WTC11 (cell line): Measurements from ENCODE around the gene SLC1A4. TPM values are rescaled to one million over a fixed set of nuclear protein-coding genes. Genes with fewer than 3 reads are reported as not detected.

Source experiments
- ATAC-seq: fragments of 200-7000 bp; cut with Tn5 transposase; 2 replicates; pipeline ENCODE4 v1.10.0; 2021; ENCODE audit warnings: mild to moderate bottlenecking, moderate library complexity
- CTCF ChIA-PET: fragments of 300-600 bp; sonication (Branson Sonifier 250); formaldehyde crosslinking; loops from one replicate; lab custom pipeline; 2021; ENCODE audit warnings: antibody characterized with exemption; lab: Charles Lee
- POLR2A ChIA-PET: fragments of 350-600 bp; sonication (Branson Sonifier 250); formaldehyde crosslinking; loops from one replicate; lab custom pipeline; 2021; ENCODE audit warnings: antibody characterized with exemption; lab: Charles Lee
- DNase-seq: peaks from one replicate; pipeline ENCODE4 v3.0.0; 2021; ENCODE audit warnings: low spot score
- H3K27ac Mint-ChIP-seq: 2 replicates; pipeline ENCODE4 v1.8.0; 2021; ENCODE audit warnings: mixed read lengths
- H3K27me3 Mint-ChIP-seq: 2 replicates; pipeline ENCODE4 v1.8.0; 2021; ENCODE audit warnings: low read depth, mild to moderate bottlenecking, moderate library complexity, mixed read lengths
- H3K36me3 Mint-ChIP-seq: 2 replicates; pipeline ENCODE4 v1.8.0; 2021; ENCODE audit warnings: mixed read lengths
- H3K4me1 Mint-ChIP-seq: 2 replicates; pipeline ENCODE4 v1.8.0; 2022; ENCODE audit warnings: mixed read lengths
- H3K4me3 Mint-ChIP-seq: 2 replicates; pipeline ENCODE4 v1.8.0; 2021; ENCODE audit warnings: mild to moderate bottlenecking, moderate library complexity, mixed read lengths
- H3K9me3 Mint-ChIP-seq: 2 replicates; pipeline ENCODE4 v1.8.0; 2021; ENCODE audit warnings: mixed read lengths
- EMX1 ChIP-seq: fragments of 250-450 bp; sonication (Bioruptor Pico); IDR thresholded peaks from 2 replicates; pipeline ENCODE4 v1.8.0; 2021; ENCODE audit warnings: mild to moderate bottlenecking
- JUN ChIP-seq: sonication (generic); formaldehyde crosslinking; IDR thresholded peaks from 2 replicates; pipeline ENCODE4 v1.8.0; 2023; ENCODE audit warnings: mild to moderate bottlenecking, missing genetic modification reagents
- SMAD3 ChIP-seq: sonication (generic); formaldehyde crosslinking; IDR thresholded peaks from 2 replicates; pipeline ENCODE4 v1.8.0; 2022; ENCODE audit warnings: missing genetic modification reagents, mild to moderate bottlenecking, borderline replicate concordance
- TCF7 ChIP-seq: sonication (generic); formaldehyde crosslinking; IDR thresholded peaks from 2 replicates; pipeline ENCODE4 v1.8.0; 2022; ENCODE audit warnings: mild to moderate bottlenecking, low read depth, missing genetic modification reagents, moderate library complexity
- TEAD4 ChIP-seq: sonication (generic); formaldehyde crosslinking; IDR thresholded peaks from 2 replicates; pipeline ENCODE4 v1.8.0; 2022; ENCODE audit warnings: mild to moderate bottlenecking, missing genetic modification reagents
- TP53 ChIP-seq: sonication (generic); formaldehyde crosslinking; IDR thresholded peaks from 2 replicates; pipeline ENCODE4 v1.8.1; 2023; ENCODE audit warnings: mild to moderate bottlenecking, missing genetic modification reagents
- ZNF138 ChIP-seq: sonication (generic); formaldehyde crosslinking; conservative IDR thresholded peaks from 2 replicates; pipeline ENCODE4 v1.8.1; 2022; ENCODE audit warnings: mild to moderate bottlenecking, moderate library complexity, missing genetic modification reagents
- total RNA-seq: library from RNA; stranded (reverse); gene quantifications from 3 replicates; pipeline ENCODE4 v1.2.3, GENCODE V29; 2021
- TF ChIP-seq, protein P1 (sequence below): sonication (generic); formaldehyde crosslinking; IDR thresholded peaks from 2 replicates; pipeline ENCODE4 v1.8.1; 2023; ENCODE audit warnings: mild to moderate bottlenecking, missing genetic modification reagents, borderline replicate concordance
- TF ChIP-seq, protein P2 (sequence below): fragments of 250-450 bp; sonication (Bioruptor Pico); IDR thresholded peaks from 2 replicates; pipeline ENCODE4 v1.9.0; 2021; ENCODE audit warnings: moderate library complexity, mild to moderate bottlenecking, inconsistent platforms, borderline replicate concordance
- TF ChIP-seq, protein P3 (sequence below): sonication (generic); formaldehyde crosslinking; IDR thresholded peaks from 2 replicates; pipeline ENCODE4 v1.8.0; 2022; ENCODE audit warnings: mild to moderate bottlenecking, missing genetic modification reagents
- TF ChIP-seq, protein P4 (sequence below): sonication (generic); formaldehyde crosslinking; IDR thresholded peaks from 2 replicates; pipeline ENCODE4 v1.8.0; 2023; ENCODE audit warnings: missing genetic modification reagents, mild to moderate bottlenecking, borderline replicate concordance
- TF ChIP-seq, protein P5 (sequence below): sonication (generic); formaldehyde crosslinking; IDR thresholded peaks from 2 replicates; pipeline ENCODE4 v1.8.1; 2022; ENCODE audit warnings: low read depth, mild to moderate bottlenecking, moderate library complexity, missing genetic modification reagents, borderline replicate concordance
- TF ChIP-seq, protein P6 (sequence below): sonication (generic); formaldehyde crosslinking; IDR thresholded peaks from 2 replicates; pipeline ENCODE4 v1.8.1; 2023; ENCODE audit warnings: mild to moderate bottlenecking, missing genetic modification reagents, moderate library complexity
- TF ChIP-seq, protein P7 (sequence below): sonication (generic); formaldehyde crosslinking; IDR thresholded peaks from 2 replicates; pipeline ENCODE4 v1.8.0; 2023; ENCODE audit warnings: mild to moderate bottlenecking, missing genetic modification reagents
- TF ChIP-seq, protein P8 (sequence below): sonication (generic); formaldehyde crosslinking; IDR thresholded peaks from 2 replicates; pipeline ENCODE4 v1.8.1; 2022; ENCODE audit warnings: mild to moderate bottlenecking, missing genetic modification reagents, moderate library complexity, borderline replicate concordance

Gene SLC1A4
- total RNA-seq, 1 experiment from 2014 or later: 1.6 TPM

DNA sequence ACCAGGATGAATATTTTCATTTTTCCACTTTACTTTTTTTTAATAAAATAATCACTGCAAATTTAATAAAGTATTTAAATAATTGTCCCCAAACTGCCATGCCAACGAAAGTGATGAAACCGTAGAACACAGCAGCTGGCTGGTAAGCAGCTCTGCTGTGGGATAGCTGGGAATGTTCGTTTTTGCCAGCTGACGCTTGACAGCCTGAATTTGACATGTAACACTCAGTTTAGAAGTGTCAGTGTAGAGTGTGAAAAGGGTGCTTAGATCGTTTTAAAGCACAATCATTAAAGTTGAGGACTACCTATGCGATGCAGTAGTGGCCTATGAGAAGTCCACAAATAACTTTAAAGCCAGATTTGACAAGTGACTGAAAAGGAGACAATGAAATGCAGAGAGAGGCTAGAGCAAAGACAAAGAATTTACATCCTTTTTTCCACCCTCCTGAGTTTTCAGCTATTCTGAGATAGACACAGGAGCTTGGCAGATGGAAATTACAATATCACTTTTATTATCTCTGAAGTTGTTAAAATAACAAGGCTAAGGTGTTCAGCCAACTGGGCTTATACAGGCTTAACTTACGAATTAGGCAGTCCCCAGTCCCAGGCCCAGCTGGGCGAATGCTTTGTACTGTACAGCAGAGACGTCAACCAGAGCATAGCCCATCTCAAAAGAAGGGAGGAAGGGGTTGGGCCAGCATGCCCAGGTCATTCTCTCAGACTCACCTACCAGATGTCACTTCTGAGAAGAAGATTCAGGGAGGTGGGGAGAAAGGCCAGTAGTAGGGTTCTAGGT lies 31.9 kb upstream of the SLC1A4 start:
- no peak for ATAC-seq
- DNase-seq: no peak
- peaks cover 9% of the 10 kb centered on the region for H3K9me3 Mint-ChIP-seq
- TF ChIP-seq, protein P1, sequence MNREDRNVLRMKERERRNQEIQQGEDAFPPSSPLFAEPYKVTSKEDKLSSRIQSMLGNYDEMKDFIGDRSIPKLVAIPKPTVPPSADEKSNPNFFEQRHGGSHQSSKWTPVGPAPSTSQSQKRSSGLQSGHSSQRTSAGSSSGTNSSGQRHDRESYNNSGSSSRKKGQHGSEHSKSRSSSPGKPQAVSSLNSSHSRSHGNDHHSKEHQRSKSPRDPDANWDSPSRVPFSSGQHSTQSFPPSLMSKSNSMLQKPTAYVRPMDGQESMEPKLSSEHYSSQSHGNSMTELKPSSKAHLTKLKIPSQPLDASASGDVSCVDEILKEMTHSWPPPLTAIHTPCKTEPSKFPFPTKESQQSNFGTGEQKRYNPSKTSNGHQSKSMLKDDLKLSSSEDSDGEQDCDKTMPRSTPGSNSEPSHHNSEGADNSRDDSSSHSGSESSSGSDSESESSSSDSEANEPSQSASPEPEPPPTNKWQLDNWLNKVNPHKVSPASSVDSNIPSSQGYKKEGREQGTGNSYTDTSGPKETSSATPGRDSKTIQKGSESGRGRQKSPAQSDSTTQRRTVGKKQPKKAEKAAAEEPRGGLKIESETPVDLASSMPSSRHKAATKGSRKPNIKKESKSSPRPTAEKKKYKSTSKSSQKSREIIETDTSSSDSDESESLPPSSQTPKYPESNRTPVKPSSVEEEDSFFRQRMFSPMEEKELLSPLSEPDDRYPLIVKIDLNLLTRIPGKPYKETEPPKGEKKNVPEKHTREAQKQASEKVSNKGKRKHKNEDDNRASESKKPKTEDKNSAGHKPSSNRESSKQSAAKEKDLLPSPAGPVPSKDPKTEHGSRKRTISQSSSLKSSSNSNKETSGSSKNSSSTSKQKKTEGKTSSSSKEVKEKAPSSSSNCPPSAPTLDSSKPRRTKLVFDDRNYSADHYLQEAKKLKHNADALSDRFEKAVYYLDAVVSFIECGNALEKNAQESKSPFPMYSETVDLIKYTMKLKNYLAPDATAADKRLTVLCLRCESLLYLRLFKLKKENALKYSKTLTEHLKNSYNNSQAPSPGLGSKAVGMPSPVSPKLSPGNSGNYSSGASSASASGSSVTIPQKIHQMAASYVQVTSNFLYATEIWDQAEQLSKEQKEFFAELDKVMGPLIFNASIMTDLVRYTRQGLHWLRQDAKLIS (CRISPR knock-in tag): no peak
- no peak overlapping the region for H3K27ac Mint-ChIP-seq
- H3K4me3 Mint-ChIP-seq: no peak overlapping the region
- H3K4me1 Mint-ChIP-seq: no peaks in the 10 kb centered on the region
- no peaks in the 10 kb centered on the region for H3K27me3 Mint-ChIP-seq
- CTCF ChIA-PET: no interaction called here
- POLR2A ChIA-PET: no interaction called here
- peaks cover 10% of the 10 kb centered on the region for H3K36me3 Mint-ChIP-seq

DNA sequence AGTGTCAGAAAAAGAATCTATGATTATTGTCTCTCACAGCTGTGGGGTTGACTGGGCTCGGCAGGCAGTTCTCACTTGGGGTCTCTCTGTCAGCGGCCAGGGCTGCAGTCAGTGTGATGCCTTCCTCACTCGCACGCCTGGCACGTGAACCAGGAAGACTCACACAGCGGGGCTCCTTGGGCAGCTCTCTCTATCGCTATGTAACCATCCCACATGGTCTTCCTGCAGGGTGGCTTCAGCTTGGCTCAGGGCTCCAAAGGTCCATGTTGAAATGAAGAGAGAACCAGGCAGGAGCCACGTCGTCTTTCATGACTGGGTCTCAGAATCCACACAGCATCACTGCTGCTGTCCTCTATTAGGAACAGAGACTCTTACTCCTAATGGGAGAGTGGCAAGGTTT lies 30.6 kb upstream of the SLC1A4 start:
- Mint-ChIP-seq H3K36me3 (peaks cover 10% of the 10 kb centered on the region), H3K9me3 (peaks cover 9% of the 10 kb centered on the region), H3K27ac (no peak overlapping the region)

More for the DNA sequence above, 30.6 kb upstream of the SLC1A4 start:
- no peaks in the 10 kb centered on the region for H3K4me1 Mint-ChIP-seq
- no peak for TF ChIP-seq TP53 (CRISPR knock-in tag)
- TF ChIP-seq, protein P2, sequence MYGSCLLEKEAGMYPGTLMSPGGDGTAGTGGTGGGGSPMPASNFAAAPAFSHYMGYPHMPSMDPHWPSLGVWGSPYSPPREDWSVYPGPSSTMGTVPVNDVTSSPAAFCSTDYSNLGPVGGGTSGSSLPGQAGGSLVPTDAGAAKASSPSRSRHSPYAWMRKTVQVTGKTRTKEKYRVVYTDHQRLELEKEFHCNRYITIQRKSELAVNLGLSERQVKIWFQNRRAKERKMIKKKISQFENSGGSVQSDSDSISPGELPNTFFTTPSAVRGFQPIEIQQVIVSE (CRISPR knock-in tag): no peak
- TF ChIP-seq, protein P3, sequence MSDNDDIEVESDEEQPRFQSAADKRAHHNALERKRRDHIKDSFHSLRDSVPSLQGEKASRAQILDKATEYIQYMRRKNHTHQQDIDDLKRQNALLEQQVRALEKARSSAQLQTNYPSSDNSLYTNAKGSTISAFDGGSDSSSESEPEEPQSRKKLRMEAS (CRISPR knock-in tag): no peak
- no peak for TF ChIP-seq SMAD3
- TF ChIP-seq ZNF138 (CRISPR knock-in tag): no peak
- TF ChIP-seq TEAD4 (CRISPR knock-in tag): no peak
- TF ChIP-seq, protein P4, sequence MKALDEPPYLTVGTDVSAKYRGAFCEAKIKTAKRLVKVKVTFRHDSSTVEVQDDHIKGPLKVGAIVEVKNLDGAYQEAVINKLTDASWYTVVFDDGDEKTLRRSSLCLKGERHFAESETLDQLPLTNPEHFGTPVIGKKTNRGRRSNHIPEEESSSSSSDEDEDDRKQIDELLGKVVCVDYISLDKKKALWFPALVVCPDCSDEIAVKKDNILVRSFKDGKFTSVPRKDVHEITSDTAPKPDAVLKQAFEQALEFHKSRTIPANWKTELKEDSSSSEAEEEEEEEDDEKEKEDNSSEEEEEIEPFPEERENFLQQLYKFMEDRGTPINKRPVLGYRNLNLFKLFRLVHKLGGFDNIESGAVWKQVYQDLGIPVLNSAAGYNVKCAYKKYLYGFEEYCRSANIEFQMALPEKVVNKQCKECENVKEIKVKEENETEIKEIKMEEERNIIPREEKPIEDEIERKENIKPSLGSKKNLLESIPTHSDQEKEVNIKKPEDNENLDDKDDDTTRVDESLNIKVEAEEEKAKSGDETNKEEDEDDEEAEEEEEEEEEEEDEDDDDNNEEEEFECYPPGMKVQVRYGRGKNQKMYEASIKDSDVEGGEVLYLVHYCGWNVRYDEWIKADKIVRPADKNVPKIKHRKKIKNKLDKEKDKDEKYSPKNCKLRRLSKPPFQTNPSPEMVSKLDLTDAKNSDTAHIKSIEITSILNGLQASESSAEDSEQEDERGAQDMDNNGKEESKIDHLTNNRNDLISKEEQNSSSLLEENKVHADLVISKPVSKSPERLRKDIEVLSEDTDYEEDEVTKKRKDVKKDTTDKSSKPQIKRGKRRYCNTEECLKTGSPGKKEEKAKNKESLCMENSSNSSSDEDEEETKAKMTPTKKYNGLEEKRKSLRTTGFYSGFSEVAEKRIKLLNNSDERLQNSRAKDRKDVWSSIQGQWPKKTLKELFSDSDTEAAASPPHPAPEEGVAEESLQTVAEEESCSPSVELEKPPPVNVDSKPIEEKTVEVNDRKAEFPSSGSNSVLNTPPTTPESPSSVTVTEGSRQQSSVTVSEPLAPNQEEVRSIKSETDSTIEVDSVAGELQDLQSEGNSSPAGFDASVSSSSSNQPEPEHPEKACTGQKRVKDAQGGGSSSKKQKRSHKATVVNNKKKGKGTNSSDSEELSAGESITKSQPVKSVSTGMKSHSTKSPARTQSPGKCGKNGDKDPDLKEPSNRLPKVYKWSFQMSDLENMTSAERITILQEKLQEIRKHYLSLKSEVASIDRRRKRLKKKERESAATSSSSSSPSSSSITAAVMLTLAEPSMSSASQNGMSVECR (CRISPR knock-in tag): no peak
- TF ChIP-seq, protein P5, sequence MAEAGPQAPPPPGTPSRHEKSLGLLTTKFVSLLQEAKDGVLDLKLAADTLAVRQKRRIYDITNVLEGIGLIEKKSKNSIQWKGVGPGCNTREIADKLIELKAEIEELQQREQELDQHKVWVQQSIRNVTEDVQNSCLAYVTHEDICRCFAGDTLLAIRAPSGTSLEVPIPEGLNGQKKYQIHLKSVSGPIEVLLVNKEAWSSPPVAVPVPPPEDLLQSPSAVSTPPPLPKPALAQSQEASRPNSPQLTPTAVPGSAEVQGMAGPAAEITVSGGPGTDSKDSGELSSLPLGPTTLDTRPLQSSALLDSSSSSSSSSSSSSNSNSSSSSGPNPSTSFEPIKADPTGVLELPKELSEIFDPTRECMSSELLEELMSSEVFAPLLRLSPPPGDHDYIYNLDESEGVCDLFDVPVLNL (CRISPR knock-in tag): no peak
- TF ChIP-seq JUN (CRISPR knock-in tag): no peak
- TF ChIP-seq, protein P6, sequence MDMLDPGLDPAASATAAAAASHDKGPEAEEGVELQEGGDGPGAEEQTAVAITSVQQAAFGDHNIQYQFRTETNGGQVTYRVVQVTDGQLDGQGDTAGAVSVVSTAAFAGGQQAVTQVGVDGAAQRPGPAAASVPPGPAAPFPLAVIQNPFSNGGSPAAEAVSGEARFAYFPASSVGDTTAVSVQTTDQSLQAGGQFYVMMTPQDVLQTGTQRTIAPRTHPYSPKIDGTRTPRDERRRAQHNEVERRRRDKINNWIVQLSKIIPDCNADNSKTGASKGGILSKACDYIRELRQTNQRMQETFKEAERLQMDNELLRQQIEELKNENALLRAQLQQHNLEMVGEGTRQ: no peak
- TF ChIP-seq, protein P7, sequence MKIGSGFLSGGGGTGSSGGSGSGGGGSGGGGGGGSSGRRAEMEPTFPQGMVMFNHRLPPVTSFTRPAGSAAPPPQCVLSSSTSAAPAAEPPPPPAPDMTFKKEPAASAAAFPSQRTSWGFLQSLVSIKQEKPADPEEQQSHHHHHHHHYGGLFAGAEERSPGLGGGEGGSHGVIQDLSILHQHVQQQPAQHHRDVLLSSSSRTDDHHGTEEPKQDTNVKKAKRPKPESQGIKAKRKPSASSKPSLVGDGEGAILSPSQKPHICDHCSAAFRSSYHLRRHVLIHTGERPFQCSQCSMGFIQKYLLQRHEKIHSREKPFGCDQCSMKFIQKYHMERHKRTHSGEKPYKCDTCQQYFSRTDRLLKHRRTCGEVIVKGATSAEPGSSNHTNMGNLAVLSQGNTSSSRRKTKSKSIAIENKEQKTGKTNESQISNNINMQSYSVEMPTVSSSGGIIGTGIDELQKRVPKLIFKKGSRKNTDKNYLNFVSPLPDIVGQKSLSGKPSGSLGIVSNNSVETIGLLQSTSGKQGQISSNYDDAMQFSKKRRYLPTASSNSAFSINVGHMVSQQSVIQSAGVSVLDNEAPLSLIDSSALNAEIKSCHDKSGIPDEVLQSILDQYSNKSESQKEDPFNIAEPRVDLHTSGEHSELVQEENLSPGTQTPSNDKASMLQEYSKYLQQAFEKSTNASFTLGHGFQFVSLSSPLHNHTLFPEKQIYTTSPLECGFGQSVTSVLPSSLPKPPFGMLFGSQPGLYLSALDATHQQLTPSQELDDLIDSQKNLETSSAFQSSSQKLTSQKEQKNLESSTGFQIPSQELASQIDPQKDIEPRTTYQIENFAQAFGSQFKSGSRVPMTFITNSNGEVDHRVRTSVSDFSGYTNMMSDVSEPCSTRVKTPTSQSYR (CRISPR knock-in tag): no peak
- no peak for TF ChIP-seq TCF7 (CRISPR knock-in tag)
- TF ChIP-seq EMX1: no peak
- TF ChIP-seq, protein P8, sequence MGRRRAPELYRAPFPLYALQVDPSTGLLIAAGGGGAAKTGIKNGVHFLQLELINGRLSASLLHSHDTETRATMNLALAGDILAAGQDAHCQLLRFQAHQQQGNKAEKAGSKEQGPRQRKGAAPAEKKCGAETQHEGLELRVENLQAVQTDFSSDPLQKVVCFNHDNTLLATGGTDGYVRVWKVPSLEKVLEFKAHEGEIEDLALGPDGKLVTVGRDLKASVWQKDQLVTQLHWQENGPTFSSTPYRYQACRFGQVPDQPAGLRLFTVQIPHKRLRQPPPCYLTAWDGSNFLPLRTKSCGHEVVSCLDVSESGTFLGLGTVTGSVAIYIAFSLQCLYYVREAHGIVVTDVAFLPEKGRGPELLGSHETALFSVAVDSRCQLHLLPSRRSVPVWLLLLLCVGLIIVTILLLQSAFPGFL (CRISPR knock-in tag): no peak
- H3K4me3 Mint-ChIP-seq: no peak overlapping the region
- no peaks in the 10 kb centered on the region for H3K27me3 Mint-ChIP-seq
- no peak for DNase-seq
- ChIA-PET CTCF (no interaction called here), POLR2A (no interaction called here)
- ATAC-seq: no peak
